ENCODE results near the gene COL11A1.

DNA sequence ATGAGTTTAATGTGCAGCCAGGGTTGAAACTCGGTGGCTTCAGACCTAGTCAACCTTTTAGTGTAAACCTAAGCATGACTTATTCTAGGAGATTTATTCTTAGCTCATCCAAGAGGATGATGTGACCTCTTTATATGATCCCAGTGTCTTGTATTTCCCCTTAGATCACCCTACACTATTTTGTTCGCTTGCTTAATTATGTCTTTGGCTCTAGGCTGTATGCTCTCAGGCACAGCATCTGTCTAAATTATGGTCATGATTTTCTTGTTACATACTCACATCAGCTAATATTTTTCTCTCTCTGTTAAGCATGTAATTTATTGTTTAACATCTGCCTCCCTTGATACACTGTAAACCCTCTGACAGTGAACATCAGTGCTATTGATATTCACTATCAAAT, 19.1 kb downstream of the COL11A1 start:
- TF ChIP-seq, protein P1, sequence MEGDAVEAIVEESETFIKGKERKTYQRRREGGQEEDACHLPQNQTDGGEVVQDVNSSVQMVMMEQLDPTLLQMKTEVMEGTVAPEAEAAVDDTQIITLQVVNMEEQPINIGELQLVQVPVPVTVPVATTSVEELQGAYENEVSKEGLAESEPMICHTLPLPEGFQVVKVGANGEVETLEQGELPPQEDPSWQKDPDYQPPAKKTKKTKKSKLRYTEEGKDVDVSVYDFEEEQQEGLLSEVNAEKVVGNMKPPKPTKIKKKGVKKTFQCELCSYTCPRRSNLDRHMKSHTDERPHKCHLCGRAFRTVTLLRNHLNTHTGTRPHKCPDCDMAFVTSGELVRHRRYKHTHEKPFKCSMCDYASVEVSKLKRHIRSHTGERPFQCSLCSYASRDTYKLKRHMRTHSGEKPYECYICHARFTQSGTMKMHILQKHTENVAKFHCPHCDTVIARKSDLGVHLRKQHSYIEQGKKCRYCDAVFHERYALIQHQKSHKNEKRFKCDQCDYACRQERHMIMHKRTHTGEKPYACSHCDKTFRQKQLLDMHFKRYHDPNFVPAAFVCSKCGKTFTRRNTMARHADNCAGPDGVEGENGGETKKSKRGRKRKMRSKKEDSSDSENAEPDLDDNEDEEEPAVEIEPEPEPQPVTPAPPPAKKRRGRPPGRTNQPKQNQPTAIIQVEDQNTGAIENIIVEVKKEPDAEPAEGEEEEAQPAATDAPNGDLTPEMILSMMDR (IDR thresholded peaks at IDR 0.05) = no peak
- no peak for TF ChIP-seq POLR2A (IDR thresholded peaks at IDR 0.05)

All from body of pancreas (tissue), 4 donors.